AG09319 (cell line): Measurements from ENCODE around the gene HNRNPH1.
"Not testable (repeated sequence)": the region's sequence is repeated elsewhere in the genome, so short reads cannot be mapped to it uniquely, and the experiment has no call there.

Source experiments
- DNase-seq: peaks from one replicate; pipeline ENCODE4 v3.0.0-alpha.2; 2010; ENCODE audit warnings: low read depth; ENCODE audit errors: extremely low read depth
- CTCF ChIP-seq: IDR thresholded peaks from 2 replicates; pipeline ENCODE4 v1.5.1; 2011; ENCODE audit warnings: low read depth, mild to moderate bottlenecking, inconsistent platforms, low read length, moderate library complexity

Gene HNRNPH1, protein sequence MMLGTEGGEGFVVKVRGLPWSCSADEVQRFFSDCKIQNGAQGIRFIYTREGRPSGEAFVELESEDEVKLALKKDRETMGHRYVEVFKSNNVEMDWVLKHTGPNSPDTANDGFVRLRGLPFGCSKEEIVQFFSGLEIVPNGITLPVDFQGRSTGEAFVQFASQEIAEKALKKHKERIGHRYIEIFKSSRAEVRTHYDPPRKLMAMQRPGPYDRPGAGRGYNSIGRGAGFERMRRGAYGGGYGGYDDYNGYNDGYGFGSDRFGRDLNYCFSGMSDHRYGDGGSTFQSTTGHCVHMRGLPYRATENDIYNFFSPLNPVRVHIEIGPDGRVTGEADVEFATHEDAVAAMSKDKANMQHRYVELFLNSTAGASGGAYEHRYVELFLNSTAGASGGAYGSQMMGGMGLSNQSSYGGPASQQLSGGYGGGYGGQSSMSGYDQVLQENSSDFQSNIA

GRCh38 chr5:179623003-179623905 is at the start of gene HNRNPH1:
TSS of gene HNRNPH1 (minus strand) at chr5:179623671. CDS start at chr5:179623133, 538 bp downstream.
- peak; percentile 98 for DNase-seq
- TF ChIP-seq CTCF: no peak; the same call in 1 of the 2 replicates

DNA sequence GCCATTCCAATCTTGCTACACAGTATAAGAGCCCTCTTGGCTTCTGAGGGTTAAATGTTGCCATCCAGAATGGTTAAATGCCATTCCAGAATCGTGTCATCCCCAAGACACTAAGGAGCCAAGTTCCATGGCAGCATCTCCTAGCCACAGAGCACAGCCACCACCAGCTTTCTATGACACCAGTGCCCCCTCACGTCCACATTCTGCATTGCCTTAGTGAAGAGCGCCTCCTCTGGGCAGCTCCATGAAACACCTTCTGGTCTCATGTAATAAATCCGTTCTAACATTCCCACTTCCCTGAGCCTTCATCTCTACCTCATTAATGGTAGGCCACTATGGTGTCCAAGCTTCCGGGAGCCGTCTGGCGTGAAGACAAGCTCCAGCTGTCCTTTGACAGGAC is 44.9 kb upstream of the HNRNPH1 start:
- peak; percentile 4 for DNase-seq
- TF ChIP-seq CTCF: peak; percentile 84

DNA sequence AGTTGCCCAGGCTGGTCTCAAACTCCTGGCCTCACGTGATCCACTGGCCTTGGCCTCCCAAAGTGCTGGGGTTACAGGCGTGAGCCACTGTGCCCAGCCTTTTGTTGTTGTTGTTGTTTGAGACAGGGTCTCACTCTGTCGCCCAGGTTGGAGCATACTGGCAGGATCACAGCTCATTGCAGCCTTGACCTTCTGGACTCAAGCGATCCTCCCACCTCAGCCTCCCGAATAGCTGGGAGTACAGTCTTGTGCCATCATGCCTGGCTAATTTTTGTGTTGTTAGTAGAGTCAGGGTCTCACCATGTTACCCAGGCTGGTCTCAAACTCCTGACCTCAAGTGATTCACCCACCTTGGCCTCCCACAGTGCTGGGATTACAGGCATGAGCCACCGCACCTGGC is 38.2 kb upstream of the HNRNPH1 start:
- DNase-seq: not testable (repeated sequence)

GRCh38 chr5:179658179-179658856 is 34.8 kb upstream of the HNRNPH1 start:
- peak; percentile 4 for DNase-seq

- DNase-seq: not testable (repeated sequence)
Observed at GRCh38 chr5:179657302-179658178, 34.1 kb upstream of the HNRNPH1 start.

DNA sequence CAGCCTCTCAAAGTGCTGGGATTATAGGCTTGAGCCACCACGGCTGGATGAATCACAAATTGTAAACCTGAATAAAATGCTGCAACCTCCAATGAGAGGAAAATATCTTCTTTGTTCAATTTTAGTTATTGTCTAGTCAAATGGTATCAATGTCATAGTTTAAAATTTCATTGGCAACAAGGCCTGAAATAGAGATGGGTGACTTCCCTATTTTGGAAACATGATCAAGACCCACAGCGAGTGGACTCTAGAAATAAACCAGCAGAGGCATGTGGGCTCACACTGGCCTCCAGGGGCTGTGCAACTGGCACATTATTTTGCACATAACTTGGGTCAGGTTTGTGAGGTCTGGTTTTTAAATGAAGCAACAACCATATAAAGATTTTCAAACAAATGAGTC is 29.7 kb upstream of the HNRNPH1 start:
- not testable (repeated sequence) for DNase-seq

DNA sequence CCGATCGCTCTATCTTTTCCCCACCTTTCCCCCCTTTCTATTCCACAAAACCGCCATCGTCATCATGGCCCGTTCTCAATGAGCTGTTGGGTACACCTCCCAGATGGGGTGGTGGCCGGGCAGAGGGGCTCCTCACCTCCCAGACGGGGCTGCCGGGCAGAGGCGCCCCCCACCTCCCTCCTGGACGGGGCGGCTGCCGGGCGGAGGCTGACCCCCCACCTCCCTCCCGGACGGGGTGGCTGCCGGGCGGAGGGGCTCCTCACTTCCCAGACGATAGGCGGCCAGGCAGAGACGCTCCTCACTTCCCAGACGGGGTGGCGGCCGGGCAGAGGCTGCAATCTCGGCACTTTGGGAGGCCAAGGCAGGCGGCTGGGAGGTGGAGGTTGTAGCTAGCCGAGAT is 26.8 kb upstream of the HNRNPH1 start:
- not testable (repeated sequence) for DNase-seq

DNA sequence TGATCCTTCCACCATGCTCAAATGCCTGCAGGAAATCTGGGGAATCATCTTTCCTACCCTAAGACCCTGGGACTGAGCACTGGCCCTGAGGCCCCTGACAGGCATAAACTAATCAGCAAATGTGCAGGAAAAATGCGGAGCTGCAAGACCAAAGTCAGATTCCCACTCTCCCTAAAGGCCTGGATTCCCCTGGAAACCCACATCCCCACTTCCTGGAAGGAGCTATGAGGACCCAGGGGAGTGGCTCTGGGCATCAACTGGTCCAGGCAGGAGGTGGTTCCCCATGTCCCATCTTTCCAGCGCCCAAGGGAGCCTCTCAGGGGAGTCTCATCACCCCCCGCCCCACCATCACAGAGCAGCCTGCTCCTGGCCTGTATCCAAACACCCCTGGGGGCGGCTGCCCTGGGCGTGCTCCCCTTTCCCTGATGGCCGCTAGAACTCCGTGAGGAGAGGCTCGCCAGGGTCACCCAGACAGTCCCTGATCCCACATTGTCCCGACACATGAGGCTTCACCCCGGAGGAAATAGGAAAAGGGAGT is 25.8 kb upstream of the HNRNPH1 start:
- not testable (repeated sequence) for DNase-seq

GRCh38 chr5:179648410-179648809 is 24.9 kb upstream of the HNRNPH1 start:
- no peak for TF ChIP-seq CTCF
- DNase-seq: no peak

DNA sequence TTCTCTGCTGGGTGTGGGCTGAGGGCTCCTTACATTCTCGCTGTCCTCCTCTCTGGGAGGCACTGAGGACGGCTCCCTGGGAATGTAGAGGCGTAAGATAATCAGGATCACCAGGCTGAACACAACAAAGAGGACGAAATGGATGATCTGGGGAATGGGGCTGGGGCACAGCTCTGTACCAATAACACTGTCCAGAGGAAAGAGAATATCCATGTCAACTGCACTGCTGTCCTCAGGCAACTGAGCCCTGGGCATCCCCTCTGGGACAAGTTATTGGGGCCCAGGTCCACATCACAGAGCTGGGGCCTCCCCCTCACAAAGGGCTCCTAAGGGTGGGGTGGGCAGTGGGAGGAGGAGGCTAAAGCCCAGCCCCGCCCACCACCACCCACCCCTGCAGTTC is 21.3 kb upstream of the HNRNPH1 start:
- not testable (repeated sequence) for DNase-seq

DNA sequence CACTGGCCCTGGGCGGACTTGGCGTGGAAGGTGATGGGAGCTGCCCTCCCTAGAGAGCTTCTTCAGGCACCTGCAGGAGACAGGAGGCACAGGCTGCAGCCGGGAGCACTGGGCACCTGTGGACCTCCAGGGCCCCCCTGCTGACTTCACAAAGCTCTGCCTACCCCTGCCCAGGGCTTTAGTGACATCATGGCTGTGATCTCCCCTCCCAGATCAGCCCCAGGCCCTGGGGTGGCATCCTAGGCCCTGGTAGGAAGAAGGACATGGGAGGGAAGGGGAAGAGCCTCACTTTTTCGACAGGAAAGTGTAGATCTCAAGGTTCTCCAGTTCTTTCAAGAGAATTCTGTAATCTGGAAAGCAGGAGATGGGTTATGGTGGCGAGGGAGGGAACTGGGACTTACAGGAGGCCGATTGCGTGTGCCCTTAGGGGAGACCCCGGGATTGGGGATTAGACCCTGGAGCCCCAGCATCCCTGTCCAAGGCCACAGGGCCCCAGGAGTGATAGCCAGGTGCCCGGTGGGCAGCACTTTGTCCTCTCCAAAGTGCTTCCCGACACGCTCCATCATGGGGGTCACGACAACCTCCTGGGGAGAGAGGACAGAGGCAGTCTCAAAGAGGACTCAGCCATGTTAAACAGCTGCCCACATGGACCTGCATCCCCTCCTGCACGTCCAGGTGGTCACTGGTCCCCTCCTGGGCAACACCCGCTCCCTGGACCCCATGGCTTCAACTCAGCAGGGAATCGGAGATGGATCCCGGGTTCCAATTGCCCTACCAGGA is 19.9 kb upstream of the HNRNPH1 start:
- not testable (repeated sequence) for DNase-seq

DNA sequence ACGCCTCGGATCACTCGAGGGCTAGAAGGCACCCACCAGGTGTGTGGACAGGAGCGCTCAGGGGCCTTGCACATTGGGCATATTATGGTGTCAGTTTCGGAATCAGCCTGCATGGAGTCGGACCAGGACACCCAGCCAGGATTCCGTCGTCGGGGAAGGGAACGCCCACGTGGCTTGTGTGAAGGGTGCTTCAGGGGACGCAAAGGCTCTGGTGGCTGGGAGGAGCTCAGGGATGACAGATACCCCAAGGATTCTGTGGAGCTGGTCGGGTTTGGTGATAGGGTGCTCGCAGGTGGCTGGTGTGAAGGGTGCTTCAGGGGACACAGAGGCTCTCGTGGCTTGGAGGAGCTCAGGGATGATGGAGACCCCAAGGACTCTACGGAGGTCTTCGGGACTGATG is 19.2 kb upstream of the HNRNPH1 start:
- not testable (repeated sequence) for DNase-seq

GRCh38 chr5:179641745-179642144 is 18.3 kb upstream of the HNRNPH1 start:
- not testable (repeated sequence) for DNase-seq

DNA sequence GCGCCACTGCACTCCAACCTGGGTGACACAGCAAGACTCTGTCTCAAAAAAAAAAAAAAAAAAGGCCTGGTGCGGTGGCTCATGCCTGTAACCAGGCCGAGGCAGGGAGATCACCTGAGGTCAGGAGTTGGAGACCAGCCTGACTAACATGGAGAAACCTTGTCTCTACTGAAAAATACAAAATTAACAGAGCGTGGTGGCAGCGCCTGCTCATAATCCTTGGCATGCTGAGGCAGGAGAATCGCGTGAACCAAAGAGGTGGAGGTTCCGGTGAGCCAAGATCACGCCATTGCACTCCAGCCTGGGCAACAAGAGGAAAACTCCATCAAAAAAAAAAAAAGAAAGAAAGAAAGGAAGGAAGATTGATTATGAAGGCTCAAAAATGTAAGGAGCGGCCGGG is 15.8 kb upstream of the HNRNPH1 start:
- not testable (repeated sequence) for DNase-seq
